KMS-11 (cell line): ENCODE measurements around the gene SPON1.

ENCODE experiments used
- H2AFZ ChIP-seq: fragments of 200-600 bp; sonication (generic); 2 replicates; pipeline ENCODE4 v1.6.1; 2016; ENCODE audit warnings: antibody characterized with exemption, mixed run types, low read depth
- H3K27ac ChIP-seq: fragments of 200-600 bp; sonication (generic); 2 replicates; pipeline ENCODE4 v1.6.1; 2016; ENCODE audit warnings: mild to moderate bottlenecking, mixed run types
- H3K27me3 ChIP-seq: fragments of 200-600 bp; sonication (generic); 2 replicates; pipeline ENCODE4 v1.6.1; 2017; ENCODE audit warnings: mild to moderate bottlenecking, low read depth, mixed run types, moderate library complexity; ENCODE audit not compliant: insufficient read depth
- H3K36me3 ChIP-seq: fragments of 200-600 bp; sonication (generic); 2 replicates; pipeline ENCODE4 v1.6.1; 2017; ENCODE audit warnings: mild to moderate bottlenecking, mixed run types; ENCODE audit not compliant: insufficient read depth
- H3K4me1 ChIP-seq: fragments of 200-600 bp; sonication (generic); 2 replicates; pipeline ENCODE4 v1.6.1; 2016; ENCODE audit warnings: mild to moderate bottlenecking, low read depth, mixed run types; ENCODE audit not compliant: poor library complexity, severe bottlenecking
- H3K4me2 ChIP-seq: fragments of 200-600 bp; sonication (generic); 2 replicates; pipeline ENCODE4 v1.7.0; 2016; ENCODE audit warnings: mild to moderate bottlenecking, mixed run types
- H3K4me3 ChIP-seq: fragments of 200-600 bp; sonication (generic); IDR thresholded peaks from 2 replicates; pipeline ENCODE4 v1.6.1; 2017; ENCODE audit warnings: low read depth, low read length, mixed read lengths; ENCODE audit not compliant: insufficient read depth
- H3K79me2 ChIP-seq: fragments of 200-600 bp; sonication (generic); 2 replicates; pipeline ENCODE4 v1.6.1; 2016; ENCODE audit warnings: low read depth, mixed run types; ENCODE audit not compliant: insufficient read depth
- H3K9ac ChIP-seq: fragments of 200-600 bp; sonication (generic); 2 replicates; pipeline ENCODE4 v1.6.1; 2016; ENCODE audit warnings: mild to moderate bottlenecking, mixed run types
- H4K20me1 ChIP-seq: fragments of 200-600 bp; sonication (generic); 2 replicates; pipeline ENCODE4 v1.6.1; 2016; ENCODE audit warnings: mild to moderate bottlenecking, mixed run types; ENCODE audit not compliant: insufficient read depth
- TF ChIP-seq, protein P1 (sequence below): fragments of 200-600 bp; sonication (generic); conservative IDR thresholded peaks from 2 replicates; pipeline ENCODE4 v1.6.1; 2017; ENCODE audit warnings: low read depth, mild to moderate bottlenecking, antibody characterized with exemption, low read length, moderate library complexity, mixed read lengths

SPON1 gene

DNA sequence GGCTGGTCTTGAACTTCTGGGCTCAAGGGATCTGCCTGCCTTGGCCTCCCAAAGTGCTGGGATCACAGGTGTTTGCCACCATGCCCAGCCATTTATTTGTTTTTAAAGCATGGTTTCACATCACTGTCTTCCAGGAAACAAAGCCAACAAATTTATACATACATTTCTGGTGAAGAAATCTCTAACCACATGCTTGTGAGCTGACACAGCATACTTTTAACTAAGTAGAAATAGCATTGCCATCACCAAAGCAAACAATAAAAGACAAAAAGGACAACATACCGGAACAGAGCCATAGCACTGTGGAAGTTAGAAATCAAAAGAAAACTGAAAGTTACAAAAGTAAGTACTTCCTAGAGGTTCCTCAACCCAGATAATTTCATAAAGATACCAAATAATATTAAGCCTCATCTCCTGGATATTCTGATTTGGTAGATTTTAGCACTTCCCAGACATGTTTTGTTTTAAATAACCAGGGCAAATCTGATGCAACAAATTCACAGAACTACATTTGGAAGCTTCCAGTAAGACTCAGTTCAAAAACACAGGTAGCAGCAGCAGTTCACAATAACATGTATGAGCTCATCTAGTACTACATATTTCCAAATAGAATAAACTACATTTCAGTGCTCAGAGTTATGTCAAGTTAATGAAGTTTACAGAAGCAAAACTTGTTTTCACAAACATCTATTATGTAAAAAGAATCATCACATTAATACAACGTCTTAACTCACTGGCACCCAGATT is 325.8 kb downstream of the SPON1 start:
- Histone ChIP-seq H3K27me3 (no peaks in the 10 kb centered on the region), H3K4me3 (no peak overlapping the region), H3K9ac (no peak overlapping the region), H3K36me3 (no peaks in the 10 kb centered on the region), H4K20me1 (no peaks in the 10 kb centered on the region), H2AFZ (no peak overlapping the region), H3K27ac (no peak overlapping the region), H3K4me2 (no peak overlapping the region; the same call in 1 of the 2 replicates), H3K79me2 (no peaks in the 10 kb centered on the region), H3K4me1 (peaks cover 11% of the 10 kb centered on the region)
- TF ChIP-seq, protein P1, sequence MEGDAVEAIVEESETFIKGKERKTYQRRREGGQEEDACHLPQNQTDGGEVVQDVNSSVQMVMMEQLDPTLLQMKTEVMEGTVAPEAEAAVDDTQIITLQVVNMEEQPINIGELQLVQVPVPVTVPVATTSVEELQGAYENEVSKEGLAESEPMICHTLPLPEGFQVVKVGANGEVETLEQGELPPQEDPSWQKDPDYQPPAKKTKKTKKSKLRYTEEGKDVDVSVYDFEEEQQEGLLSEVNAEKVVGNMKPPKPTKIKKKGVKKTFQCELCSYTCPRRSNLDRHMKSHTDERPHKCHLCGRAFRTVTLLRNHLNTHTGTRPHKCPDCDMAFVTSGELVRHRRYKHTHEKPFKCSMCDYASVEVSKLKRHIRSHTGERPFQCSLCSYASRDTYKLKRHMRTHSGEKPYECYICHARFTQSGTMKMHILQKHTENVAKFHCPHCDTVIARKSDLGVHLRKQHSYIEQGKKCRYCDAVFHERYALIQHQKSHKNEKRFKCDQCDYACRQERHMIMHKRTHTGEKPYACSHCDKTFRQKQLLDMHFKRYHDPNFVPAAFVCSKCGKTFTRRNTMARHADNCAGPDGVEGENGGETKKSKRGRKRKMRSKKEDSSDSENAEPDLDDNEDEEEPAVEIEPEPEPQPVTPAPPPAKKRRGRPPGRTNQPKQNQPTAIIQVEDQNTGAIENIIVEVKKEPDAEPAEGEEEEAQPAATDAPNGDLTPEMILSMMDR: no peak

DNA sequence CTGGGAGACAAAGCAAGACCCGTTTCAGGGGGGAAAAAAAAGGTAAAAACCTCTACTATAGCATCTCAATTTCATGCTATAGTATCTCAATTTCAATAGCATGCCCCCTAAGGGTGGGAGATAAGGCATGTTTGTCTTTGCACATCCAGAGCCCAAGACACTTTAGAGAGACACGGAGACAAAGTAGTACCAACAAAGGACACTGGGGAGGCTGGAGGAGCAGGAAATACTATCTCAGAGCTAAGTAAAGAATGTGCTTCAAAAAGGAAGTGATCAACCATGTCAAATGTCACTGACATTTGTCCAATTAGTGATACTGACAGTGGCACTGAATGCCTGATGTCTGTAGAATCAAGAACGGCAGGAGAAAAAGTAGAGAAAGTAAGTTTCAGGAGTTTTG is 327.9 kb downstream of the SPON1 start:
- no peak overlapping the region for H3K27ac ChIP-seq
- H3K36me3 ChIP-seq: no peaks in the 10 kb centered on the region
- H3K79me2 ChIP-seq: no peaks in the 10 kb centered on the region
- peaks cover 11% of the 10 kb centered on the region for H3K4me1 ChIP-seq
- H2AFZ ChIP-seq: no peak overlapping the region
- H3K4me3 ChIP-seq: no peak overlapping the region
- TF ChIP-seq, protein P1: no peak
- no peak overlapping the region for H3K4me2 ChIP-seq
- H4K20me1 ChIP-seq: no peaks in the 10 kb centered on the region
- H3K9ac ChIP-seq: no peak overlapping the region
- H3K27me3 ChIP-seq: no peaks in the 10 kb centered on the region

DNA sequence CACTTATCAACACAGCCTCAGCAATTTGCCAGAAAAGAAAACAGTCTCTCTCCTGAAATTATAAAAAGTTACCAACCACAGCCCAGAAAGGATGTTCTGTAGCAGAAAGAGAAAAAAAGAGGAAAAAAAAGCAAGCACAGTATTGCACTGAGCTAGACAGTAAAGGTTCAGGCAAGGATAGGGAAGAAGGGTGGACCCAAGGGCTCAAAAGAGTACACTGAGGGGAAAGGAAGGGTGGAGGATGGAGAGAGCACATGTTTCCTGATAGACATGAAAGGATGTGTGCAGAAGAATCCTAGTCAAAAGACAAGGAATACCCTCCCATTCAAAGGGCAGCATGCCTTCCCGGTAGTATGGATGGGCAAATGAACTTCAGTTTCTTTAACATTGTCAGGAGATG is 337.4 kb downstream of the SPON1 start:
- H3K27ac ChIP-seq: no peak overlapping the region
- TF ChIP-seq, protein P1: no peak
- H2AFZ ChIP-seq: no peak overlapping the region
- H3K4me3 ChIP-seq: no peak overlapping the region
- H3K27me3 ChIP-seq: no peaks in the 10 kb centered on the region
- no peaks in the 10 kb centered on the region for H3K4me1 ChIP-seq
- no peak overlapping the region for H3K4me2 ChIP-seq
- no peaks in the 10 kb centered on the region for H4K20me1 ChIP-seq
- no peak overlapping the region for H3K9ac ChIP-seq
- no peaks in the 10 kb centered on the region for H3K36me3 ChIP-seq
- H3K79me2 ChIP-seq: no peaks in the 10 kb centered on the region

DNA sequence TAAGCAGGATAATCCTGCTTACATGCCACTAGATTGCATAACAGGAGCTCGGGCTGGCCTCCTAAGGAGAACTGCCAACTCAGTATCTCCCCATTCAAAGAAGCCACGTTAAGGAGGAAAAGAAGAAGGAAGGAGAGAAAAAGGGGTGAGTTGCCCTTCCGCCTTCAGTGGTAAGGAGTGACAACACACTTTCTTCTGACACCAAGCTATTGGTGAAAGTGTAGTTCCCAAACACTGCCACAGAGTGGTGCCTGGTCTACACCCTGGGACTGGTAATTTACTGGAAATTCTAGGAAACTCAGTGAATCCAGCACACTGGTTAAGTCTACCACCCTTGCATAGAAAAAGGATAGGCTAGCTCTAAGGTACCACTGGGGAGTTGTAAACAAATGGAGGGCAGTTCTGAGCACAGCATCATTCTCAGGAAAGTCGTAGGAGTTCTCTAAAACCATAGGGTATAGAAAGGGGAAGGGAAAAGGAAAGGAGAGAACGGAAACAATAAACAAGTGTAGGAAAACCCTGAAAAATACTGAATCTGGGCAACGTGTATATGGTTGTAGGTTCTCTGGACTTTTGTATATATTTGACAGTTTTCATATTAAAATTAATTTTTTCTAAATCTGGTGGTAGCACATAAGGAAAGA is 338.3 kb downstream of the SPON1 start:
- H3K4me1 ChIP-seq: no peaks in the 10 kb centered on the region
- H3K79me2 ChIP-seq: no peaks in the 10 kb centered on the region
- H4K20me1 ChIP-seq: no peaks in the 10 kb centered on the region
- no peak overlapping the region for H3K4me2 ChIP-seq
- no peak overlapping the region for H3K27ac ChIP-seq
- no peak overlapping the region for H3K4me3 ChIP-seq
- no peak overlapping the region for H3K9ac ChIP-seq
- no peaks in the 10 kb centered on the region for H3K36me3 ChIP-seq
- H3K27me3 ChIP-seq: no peaks in the 10 kb centered on the region
- TF ChIP-seq, protein P1: peak; percentile 66; the same call in 1 of the 2 replicates
- no peak overlapping the region for H2AFZ ChIP-seq
